ENCODE measurements around the gene FAT2. TPM values are rescaled to one million over a fixed set of nuclear protein-coding genes. Genes with fewer than 3 reads are reported as not detected.

Gene FAT2
- total RNA-seq, 1 donor from 2014 or later: 2.8 TPM

DNA sequence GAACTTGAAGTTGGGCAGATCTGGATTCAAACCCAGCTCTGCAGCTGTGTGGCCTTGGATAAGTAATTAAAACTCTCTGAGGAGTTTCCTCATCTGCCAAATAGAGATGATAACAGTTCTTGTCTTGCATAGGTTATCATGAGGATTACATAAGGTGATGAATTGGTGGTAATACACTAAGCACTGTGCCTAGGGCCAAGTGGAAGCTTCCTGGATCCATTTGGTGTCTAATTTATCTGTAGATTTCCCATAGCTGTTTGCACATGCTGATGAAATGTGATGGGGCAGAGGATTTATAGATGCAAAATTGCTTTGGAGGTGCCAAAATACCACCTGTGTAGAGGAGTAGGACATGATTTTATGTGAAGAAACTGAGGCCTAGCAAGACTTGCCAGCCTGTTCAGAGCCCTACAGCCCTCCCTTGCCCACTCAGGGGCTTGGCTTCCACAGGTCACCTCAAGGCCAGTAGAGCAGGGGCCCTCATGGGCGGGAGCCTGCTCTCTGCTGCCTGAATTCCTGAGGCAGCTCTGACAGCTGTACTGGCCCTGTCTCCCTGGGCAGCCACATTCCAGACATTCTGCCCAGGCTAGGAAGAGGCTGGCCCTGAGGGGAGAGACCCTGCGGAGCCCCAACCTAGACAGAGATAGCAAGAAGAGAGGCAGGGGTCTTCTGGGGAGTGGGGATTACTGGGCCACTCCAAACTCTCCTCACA lies 5.9 kb upstream of the FAT2 start:
- Mint-ChIP-seq H3K4me1 (peaks cover 51% of the 10 kb centered on the region), H3K4me3 (no peak overlapping the region)
- DNase-seq (ENCODE audit: low spot score in 2 of 2, unreplicated experiment in 2 of 2): peak in 1 of 2 experiments; percentile 60

DNA sequence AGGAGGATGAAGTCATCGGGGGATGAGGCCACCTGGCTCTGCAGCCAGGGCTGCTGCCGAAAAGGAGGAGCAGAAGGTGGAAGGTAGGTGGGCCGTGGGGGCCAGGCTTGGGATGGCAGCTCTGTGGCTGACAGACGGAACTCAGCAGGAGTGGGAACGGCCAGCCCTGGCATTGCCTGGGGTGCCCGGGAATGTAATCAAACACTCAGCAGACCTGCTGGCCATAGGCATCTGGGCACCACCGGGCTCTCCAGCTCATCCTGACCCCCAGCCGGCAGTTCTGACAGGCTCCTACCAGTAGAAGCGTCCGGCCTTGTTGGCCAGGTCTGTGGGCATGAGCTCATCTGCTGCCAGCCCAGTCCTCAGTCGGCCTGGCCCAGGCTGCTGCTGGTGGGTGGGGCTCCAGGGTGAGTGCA lies 4.3 kb upstream of the FAT2 start:
- no peaks in the 10 kb centered on the region for H3K9me3 Mint-ChIP-seq
- no peak for DNase-seq (ENCODE audit: low spot score in 2 of 2, unreplicated experiment in 2 of 2)
- peaks cover 64% of the 10 kb centered on the region for H3K4me1 Mint-ChIP-seq
- H3K4me3 Mint-ChIP-seq: no peak overlapping the region
- no peak overlapping the region for H3K27ac Mint-ChIP-seq
- TF ChIP-seq, protein P1, sequence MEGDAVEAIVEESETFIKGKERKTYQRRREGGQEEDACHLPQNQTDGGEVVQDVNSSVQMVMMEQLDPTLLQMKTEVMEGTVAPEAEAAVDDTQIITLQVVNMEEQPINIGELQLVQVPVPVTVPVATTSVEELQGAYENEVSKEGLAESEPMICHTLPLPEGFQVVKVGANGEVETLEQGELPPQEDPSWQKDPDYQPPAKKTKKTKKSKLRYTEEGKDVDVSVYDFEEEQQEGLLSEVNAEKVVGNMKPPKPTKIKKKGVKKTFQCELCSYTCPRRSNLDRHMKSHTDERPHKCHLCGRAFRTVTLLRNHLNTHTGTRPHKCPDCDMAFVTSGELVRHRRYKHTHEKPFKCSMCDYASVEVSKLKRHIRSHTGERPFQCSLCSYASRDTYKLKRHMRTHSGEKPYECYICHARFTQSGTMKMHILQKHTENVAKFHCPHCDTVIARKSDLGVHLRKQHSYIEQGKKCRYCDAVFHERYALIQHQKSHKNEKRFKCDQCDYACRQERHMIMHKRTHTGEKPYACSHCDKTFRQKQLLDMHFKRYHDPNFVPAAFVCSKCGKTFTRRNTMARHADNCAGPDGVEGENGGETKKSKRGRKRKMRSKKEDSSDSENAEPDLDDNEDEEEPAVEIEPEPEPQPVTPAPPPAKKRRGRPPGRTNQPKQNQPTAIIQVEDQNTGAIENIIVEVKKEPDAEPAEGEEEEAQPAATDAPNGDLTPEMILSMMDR (IDR thresholded peaks at IDR 0.05; ENCODE audit: unreplicated experiment): no peak
- peaks cover 2% of the 10 kb centered on the region for H3K27me3 Mint-ChIP-seq (ENCODE audit: low read depth)
- no peaks in the 10 kb centered on the region for H3K36me3 Mint-ChIP-seq

More for the DNA sequence above, 5.9 kb upstream of the FAT2 start:
- TF ChIP-seq, protein P1 (IDR thresholded peaks at IDR 0.05; ENCODE audit: unreplicated experiment): no peak
- H3K9me3 Mint-ChIP-seq: no peaks in the 10 kb centered on the region
- no peaks in the 10 kb centered on the region for H3K27me3 Mint-ChIP-seq (ENCODE audit: low read depth)
- no peaks in the 10 kb centered on the region for H3K36me3 Mint-ChIP-seq
- peak overlapping the region; percentile 88 for H3K27ac Mint-ChIP-seq

DNA sequence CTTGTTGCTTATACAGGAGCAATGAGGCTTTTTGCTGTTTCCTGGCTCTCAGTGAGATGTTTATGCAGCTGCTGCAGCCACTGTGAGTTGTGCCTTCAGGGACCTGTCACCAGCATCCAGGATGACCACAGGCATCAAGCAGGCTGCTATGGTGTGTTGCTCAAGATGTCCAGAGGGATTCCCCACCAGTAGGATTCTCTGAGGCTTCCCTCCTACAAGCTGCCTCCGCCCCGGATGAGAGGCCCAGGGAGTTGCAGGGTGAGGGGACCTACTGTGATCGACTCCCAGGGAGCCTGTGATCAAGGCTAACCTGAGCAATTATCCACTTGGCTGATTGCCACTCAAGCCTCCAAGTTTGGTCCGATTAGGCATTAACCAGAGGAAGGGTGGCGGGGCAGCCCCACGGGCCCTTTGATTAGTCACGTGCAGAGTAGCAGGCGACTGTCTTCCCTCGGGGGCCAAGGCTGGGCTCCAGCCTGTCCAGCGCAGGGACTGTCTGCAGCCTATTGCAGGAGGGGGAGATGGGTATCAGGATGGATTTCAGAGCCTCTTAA lies 1.8 kb upstream of the FAT2 start:
- H3K4me1 Mint-ChIP-seq: peaks cover 58% of the 10 kb centered on the region
- H3K4me3 Mint-ChIP-seq: no peak overlapping the region
- H3K27me3 Mint-ChIP-seq (ENCODE audit: low read depth): peaks cover 2% of the 10 kb centered on the region
- no peak overlapping the region for H3K27ac Mint-ChIP-seq
- DNase-seq (ENCODE audit: low spot score in 2 of 2, unreplicated experiment in 2 of 2): no peak
- no peaks in the 10 kb centered on the region for H3K9me3 Mint-ChIP-seq
- no peaks in the 10 kb centered on the region for H3K36me3 Mint-ChIP-seq
- TF ChIP-seq, protein P1 (IDR thresholded peaks at IDR 0.05; ENCODE audit: unreplicated experiment): no peak

DNA sequence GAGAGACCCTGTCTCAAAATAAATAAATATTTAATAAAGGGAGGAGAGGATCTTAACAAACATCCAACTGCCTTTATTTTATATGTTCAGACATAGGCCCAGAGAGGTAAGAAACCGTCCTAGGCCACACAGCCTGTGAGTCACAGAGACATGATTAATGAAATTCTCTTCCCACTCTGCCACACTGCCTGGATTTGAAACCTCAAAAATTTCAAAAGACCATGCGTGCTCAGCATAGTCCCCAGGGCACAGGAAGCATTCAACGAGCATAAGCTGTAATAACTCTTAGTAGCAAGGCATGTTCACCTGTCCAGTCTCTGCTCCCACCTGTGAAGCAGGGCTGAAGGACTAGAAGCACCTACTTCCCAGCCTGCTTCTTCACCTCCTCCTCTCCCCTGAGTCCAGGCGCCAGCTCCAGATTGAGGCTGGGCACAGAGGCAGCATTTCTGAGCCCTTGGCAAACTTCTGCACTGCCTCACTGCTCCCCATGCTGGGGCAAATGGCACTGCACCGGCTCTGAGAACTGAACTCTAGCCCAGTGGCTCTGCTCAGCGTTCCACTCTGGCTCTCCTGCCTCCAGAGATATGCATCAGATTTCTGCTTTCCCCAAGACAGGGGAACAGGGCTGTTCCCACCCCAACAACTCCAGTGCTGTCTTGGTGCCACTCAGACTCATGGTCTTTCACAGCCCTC lies 1.1 kb downstream of the FAT2 start:
- H3K27me3 Mint-ChIP-seq (ENCODE audit: low read depth): peaks cover 2% of the 10 kb centered on the region
- no peak for DNase-seq (ENCODE audit: low spot score in 2 of 2, unreplicated experiment in 2 of 2)
- no peak overlapping the region for H3K4me3 Mint-ChIP-seq
- TF ChIP-seq, protein P1 (IDR thresholded peaks at IDR 0.05; ENCODE audit: unreplicated experiment): no peak
- no peak overlapping the region for H3K27ac Mint-ChIP-seq
- no peaks in the 10 kb centered on the region for H3K36me3 Mint-ChIP-seq
- H3K4me1 Mint-ChIP-seq: peaks cover 37% of the 10 kb centered on the region
- no peaks in the 10 kb centered on the region for H3K9me3 Mint-ChIP-seq

DNA sequence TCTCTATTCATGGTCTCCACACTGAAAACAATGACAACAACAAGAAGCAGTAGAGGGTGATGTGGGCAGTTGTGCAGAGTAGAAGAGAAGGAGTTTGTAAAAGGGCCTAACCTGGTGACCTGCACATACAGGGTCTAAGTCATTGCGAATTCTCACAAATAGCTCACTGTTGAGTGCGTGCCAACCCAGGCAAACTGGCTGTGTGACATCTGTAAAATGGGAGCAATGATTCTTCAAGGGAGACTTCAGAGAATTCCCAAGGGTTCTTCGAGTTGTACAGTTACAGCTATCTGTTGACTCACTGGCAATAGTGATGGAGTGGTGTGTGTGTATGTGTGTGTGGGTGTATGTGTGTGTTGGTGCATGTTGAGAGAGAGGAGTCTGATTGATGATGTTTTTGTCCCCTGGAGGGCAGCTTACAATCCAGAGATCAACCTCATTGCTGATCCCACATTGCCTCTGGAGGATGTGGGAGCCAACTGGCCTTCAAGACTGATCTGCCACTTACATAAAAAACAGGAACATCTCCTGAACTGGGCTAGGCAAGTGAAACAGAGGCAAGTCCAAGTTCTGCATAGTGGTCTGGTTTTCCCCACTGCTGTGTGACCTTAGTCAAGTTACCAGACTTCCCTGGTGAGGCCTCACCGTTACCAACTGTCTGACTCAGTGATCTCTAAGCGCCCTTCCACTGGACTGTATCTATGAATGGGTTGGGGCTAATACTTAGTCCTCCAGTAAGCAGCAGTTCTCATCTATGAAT lies 3.2 kb downstream of the FAT2 start:
- Mint-ChIP-seq H3K27ac (no peak overlapping the region), H3K4me3 (no peak overlapping the region), H3K4me1 (peaks cover 25% of the 10 kb centered on the region), H3K36me3 (no peaks in the 10 kb centered on the region), H3K9me3 (peaks cover 3% of the 10 kb centered on the region), H3K27me3 (ENCODE audit: low read depth) (peaks cover 2% of the 10 kb centered on the region)
- DNase-seq (ENCODE audit: low spot score in 2 of 2, unreplicated experiment in 2 of 2): no peak
- TF ChIP-seq, protein P1 (IDR thresholded peaks at IDR 0.05; ENCODE audit: unreplicated experiment): no peak
